ENCODE results near the gene DRAXIN.

DNA sequence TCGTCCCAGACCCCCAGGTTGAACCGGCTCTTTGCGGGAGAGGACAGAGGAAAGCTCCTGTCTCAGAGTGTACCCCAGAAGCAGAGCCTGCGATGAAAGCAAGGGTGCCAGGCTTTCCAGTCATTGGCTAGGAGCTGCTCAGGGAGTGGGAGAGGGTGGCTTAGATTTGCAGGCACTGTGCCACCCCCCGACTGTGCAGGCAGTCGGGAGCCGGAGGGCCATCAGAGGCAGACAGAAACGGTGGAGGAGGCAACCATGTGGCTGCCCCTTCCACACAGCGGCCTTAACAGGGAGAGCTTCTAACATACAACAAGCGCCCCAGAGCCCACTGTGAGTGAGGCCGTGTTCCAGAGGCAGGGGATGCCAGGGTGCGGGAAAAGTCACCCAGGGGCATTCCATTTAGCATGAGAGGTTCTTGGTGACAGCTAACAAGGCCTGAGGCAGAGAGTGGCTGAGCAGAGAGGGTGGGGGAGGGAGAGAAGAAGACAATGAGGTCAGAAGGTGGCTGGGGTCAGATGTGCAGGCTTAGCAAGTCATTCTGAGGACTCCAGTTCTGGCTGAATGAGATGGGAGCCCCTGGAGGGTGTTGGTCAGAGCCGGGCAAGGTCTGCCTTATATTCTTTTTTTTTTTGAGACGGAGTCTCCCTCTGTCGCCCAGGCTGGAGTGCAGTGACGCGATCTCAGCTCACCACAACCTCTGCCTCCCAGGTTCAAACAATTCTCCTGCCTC, 61.0 kb downstream of the DRAXIN start:
- TF ChIP-seq RAD21 (IDR thresholded peaks at IDR 0.05; ENCODE audit: low read length) (no peak), EZH2phosphoT487 (IDR thresholded peaks at IDR 0.05; ENCODE audit: borderline replicate concordance, low read depth) (no peak), RFX5 (IDR thresholded peaks at IDR 0.05; ENCODE audit: low read length) (no peak), FOXM1 (IDR thresholded peaks at IDR 0.05; ENCODE audit: low read depth) (no peak), NFIC (IDR thresholded peaks at IDR 0.05; ENCODE audit: borderline replicate concordance) (no peak), POLR2AphosphoS5 (IDR thresholded peaks at IDR 0.05; ENCODE audit: low read depth, low read length) (no peak), YY1 (IDR thresholded peaks at IDR 0.05; ENCODE audit: low read depth) (no peak)
- TF ChIP-seq, protein P1, sequence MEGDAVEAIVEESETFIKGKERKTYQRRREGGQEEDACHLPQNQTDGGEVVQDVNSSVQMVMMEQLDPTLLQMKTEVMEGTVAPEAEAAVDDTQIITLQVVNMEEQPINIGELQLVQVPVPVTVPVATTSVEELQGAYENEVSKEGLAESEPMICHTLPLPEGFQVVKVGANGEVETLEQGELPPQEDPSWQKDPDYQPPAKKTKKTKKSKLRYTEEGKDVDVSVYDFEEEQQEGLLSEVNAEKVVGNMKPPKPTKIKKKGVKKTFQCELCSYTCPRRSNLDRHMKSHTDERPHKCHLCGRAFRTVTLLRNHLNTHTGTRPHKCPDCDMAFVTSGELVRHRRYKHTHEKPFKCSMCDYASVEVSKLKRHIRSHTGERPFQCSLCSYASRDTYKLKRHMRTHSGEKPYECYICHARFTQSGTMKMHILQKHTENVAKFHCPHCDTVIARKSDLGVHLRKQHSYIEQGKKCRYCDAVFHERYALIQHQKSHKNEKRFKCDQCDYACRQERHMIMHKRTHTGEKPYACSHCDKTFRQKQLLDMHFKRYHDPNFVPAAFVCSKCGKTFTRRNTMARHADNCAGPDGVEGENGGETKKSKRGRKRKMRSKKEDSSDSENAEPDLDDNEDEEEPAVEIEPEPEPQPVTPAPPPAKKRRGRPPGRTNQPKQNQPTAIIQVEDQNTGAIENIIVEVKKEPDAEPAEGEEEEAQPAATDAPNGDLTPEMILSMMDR (IDR thresholded peaks at IDR 0.05): no peak
- TF ChIP-seq, protein P2, sequence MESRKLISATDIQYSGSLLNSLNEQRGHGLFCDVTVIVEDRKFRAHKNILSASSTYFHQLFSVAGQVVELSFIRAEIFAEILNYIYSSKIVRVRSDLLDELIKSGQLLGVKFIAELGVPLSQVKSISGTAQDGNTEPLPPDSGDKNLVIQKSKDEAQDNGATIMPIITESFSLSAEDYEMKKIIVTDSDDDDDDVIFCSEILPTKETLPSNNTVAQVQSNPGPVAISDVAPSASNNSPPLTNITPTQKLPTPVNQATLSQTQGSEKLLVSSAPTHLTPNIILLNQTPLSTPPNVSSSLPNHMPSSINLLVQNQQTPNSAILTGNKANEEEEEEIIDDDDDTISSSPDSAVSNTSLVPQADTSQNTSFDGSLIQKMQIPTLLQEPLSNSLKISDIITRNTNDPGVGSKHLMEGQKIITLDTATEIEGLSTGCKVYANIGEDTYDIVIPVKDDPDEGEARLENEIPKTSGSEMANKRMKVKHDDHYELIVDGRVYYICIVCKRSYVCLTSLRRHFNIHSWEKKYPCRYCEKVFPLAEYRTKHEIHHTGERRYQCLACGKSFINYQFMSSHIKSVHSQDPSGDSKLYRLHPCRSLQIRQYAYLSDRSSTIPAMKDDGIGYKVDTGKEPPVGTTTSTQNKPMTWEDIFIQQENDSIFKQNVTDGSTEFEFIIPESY (IDR thresholded peaks at IDR 0.05; ENCODE audit: borderline replicate concordance, low read depth): no peak
- TF ChIP-seq, protein P3, sequence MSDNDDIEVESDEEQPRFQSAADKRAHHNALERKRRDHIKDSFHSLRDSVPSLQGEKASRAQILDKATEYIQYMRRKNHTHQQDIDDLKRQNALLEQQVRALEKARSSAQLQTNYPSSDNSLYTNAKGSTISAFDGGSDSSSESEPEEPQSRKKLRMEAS (IDR thresholded peaks at IDR 0.05; ENCODE audit: low read depth): no peak
- TF ChIP-seq, protein P4, sequence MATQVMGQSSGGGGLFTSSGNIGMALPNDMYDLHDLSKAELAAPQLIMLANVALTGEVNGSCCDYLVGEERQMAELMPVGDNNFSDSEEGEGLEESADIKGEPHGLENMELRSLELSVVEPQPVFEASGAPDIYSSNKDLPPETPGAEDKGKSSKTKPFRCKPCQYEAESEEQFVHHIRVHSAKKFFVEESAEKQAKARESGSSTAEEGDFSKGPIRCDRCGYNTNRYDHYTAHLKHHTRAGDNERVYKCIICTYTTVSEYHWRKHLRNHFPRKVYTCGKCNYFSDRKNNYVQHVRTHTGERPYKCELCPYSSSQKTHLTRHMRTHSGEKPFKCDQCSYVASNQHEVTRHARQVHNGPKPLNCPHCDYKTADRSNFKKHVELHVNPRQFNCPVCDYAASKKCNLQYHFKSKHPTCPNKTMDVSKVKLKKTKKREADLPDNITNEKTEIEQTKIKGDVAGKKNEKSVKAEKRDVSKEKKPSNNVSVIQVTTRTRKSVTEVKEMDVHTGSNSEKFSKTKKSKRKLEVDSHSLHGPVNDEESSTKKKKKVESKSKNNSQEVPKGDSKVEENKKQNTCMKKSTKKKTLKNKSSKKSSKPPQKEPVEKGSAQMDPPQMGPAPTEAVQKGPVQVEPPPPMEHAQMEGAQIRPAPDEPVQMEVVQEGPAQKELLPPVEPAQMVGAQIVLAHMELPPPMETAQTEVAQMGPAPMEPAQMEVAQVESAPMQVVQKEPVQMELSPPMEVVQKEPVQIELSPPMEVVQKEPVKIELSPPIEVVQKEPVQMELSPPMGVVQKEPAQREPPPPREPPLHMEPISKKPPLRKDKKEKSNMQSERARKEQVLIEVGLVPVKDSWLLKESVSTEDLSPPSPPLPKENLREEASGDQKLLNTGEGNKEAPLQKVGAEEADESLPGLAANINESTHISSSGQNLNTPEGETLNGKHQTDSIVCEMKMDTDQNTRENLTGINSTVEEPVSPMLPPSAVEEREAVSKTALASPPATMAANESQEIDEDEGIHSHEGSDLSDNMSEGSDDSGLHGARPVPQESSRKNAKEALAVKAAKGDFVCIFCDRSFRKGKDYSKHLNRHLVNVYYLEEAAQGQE (IDR thresholded peaks at IDR 0.05; ENCODE audit: low read depth, low read length): no peak

All from SK-N-SH (cell line).